ENCODE results near the gene CD59. TPM values are rescaled to one million over a fixed set of nuclear protein-coding genes. Genes with fewer than 3 reads are reported as not detected.

The CD59 gene
- total RNA-seq, 2 donors from 2014 or later: 78.1 to 147 TPM

DNA sequence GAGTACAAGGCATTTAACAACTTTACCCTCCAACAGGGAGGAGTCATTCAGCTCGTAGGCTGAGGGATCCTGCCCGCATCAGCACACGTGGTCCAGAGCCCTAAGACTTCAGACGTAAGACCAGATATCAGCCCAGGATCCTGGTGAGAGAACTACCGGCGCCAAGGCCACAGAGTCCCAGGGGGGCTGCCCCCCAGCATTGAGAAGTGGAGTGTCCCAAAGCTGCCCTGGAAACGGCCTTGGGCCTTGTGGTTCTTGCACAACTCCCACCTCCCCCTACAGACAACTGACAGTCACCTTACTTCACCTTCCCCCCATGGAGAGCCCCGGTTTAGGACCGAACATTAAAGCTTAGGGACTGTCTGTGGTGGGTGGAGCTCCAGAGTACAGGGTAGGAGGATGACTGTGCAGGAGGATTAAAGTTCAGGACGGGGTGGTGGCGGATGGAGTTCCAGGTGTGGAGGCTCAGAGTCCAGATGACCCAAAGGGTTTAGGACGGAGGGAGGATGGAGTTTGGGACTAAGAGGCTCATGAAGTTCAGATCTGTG is 36.6 kb downstream of the CD59 start:
- H3K4me3 Mint-ChIP-seq: peak overlapping the region; percentile 85
- H3K9me3 Mint-ChIP-seq: no peaks in the 10 kb centered on the region
- peak overlapping the region; percentile 40 for H3K27ac Mint-ChIP-seq
- H3K4me1 Mint-ChIP-seq: peaks cover 4% of the 10 kb centered on the region
- no peak for ATAC-seq (replicated peaks)
- H3K27me3 Mint-ChIP-seq: peaks cover 22% of the 10 kb centered on the region
- H3K36me3 Mint-ChIP-seq (ENCODE audit: low read depth): no peaks in the 10 kb centered on the region

- no peak for ATAC-seq (replicated peaks)
- no peak overlapping the region for H3K4me3 Mint-ChIP-seq
Observed at GRCh38 chr11:33698921-33699320, 37.3 kb downstream of the CD59 start.

GRCh38 chr11:33697997-33698396 is 38.2 kb downstream of the CD59 start:
- Mint-ChIP-seq H3K4me1 (peaks cover 4% of the 10 kb centered on the region), H3K9me3 (no peaks in the 10 kb centered on the region), H3K27me3 (peaks cover 22% of the 10 kb centered on the region), H3K4me3 (no peak overlapping the region), H3K36me3 (ENCODE audit: low read depth) (no peaks in the 10 kb centered on the region), H3K27ac (no peak overlapping the region)
- no peak for ATAC-seq (replicated peaks)

More at GRCh38 chr11:33698921-33699320, 37.3 kb downstream of the CD59 start:
- peaks cover 22% of the 10 kb centered on the region for H3K27me3 Mint-ChIP-seq
- peaks cover 4% of the 10 kb centered on the region for H3K4me1 Mint-ChIP-seq
- no peaks in the 10 kb centered on the region for H3K9me3 Mint-ChIP-seq
- no peaks in the 10 kb centered on the region for H3K36me3 Mint-ChIP-seq (ENCODE audit: low read depth)
- no peak overlapping the region for H3K27ac Mint-ChIP-seq

GRCh38 chr11:33696931-33697638 is 39.1 kb downstream of the CD59 start:
- no peaks in the 10 kb centered on the region for H3K36me3 Mint-ChIP-seq (ENCODE audit: low read depth)
- H3K9me3 Mint-ChIP-seq: no peaks in the 10 kb centered on the region
- no peak overlapping the region for H3K4me3 Mint-ChIP-seq
- H3K27me3 Mint-ChIP-seq: peaks cover 22% of the 10 kb centered on the region
- no peak overlapping the region for H3K27ac Mint-ChIP-seq
- H3K4me1 Mint-ChIP-seq: peaks cover 4% of the 10 kb centered on the region
- ATAC-seq (replicated peaks): no peak

- H3K4me3 Mint-ChIP-seq: no peak overlapping the region
- H3K9me3 Mint-ChIP-seq: no peaks in the 10 kb centered on the region
- H3K36me3 Mint-ChIP-seq (ENCODE audit: low read depth): no peaks in the 10 kb centered on the region
- no peak for ATAC-seq (replicated peaks)
- peaks cover 22% of the 10 kb centered on the region for H3K27me3 Mint-ChIP-seq
- peaks cover 4% of the 10 kb centered on the region for H3K4me1 Mint-ChIP-seq
- no peak overlapping the region for H3K27ac Mint-ChIP-seq
Observed at GRCh38 chr11:33696411-33696810, 39.8 kb downstream of the CD59 start.

DNA sequence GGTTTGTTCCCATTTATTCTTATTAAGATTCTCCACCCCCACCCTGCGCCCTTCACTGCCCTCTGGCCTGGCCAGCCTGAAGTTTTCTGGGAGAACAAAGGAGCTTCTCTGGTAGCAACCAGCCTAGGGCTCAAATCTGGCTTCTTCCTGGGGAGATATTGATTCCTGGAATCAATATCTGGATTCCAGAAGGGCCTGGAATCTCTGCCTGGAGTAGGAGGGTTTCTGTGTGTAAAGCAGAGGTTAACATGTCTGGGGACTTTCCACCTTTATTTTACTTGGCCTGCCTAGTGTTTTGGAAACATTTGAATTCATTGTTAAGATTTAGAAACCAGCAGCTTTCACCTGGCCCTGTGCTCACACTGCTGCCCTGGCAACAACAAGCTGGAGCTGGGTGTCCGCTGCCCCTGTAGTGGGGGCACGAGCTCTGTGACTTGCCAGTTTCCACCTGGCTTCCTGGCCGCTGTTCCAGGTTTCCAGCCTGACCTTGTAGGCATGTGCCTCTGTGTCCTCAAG is 41.1 kb downstream of the CD59 start:
- Mint-ChIP-seq H3K27me3 (peaks cover 22% of the 10 kb centered on the region), H3K9me3 (no peaks in the 10 kb centered on the region), H3K4me3 (no peak overlapping the region), H3K4me1 (peaks cover 4% of the 10 kb centered on the region), H3K36me3 (ENCODE audit: low read depth) (no peaks in the 10 kb centered on the region), H3K27ac (no peak overlapping the region)
- no peak for ATAC-seq (replicated peaks)

DNA sequence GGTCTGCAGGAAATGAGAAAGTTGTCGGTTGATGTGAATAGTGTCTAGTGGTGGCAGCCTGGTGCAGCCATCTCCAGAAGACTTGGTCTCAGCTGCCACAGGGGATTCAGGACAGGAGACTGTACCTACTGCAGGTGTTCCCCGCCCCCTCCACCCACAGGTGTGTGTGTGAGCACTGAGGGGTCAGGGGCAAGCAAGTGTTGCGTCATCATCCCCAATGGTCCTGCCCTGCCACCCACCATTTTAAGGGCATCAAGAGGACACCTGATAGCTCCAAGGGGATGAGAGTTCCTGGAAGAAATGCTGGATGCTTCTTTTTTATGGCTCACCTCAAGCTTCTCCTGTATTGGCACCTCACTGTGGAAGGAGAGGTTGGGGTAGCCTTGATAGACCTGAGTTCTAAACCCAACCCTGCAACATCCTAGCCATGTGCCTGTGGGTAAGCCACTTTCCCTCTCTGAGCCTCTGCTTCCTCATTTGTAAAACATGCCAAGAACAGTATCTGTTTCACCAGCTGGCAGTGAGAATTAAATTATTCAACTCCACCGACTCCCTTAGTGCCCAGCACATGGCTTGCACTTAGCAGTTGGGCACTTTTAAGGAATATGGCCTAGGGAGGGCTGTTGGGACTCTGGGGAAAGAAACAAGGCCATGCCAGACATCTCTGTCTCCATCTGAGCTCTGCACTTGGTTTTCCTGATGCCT is 41.7 kb downstream of the CD59 start:
- H3K27ac Mint-ChIP-seq: no peak overlapping the region
- H3K36me3 Mint-ChIP-seq (ENCODE audit: low read depth): no peaks in the 10 kb centered on the region
- no peak for ATAC-seq (replicated peaks)
- no peaks in the 10 kb centered on the region for H3K4me1 Mint-ChIP-seq
- H3K4me3 Mint-ChIP-seq: no peak overlapping the region
- H3K9me3 Mint-ChIP-seq: no peaks in the 10 kb centered on the region
- H3K27me3 Mint-ChIP-seq: peaks cover 18% of the 10 kb centered on the region

GRCh38 chr11:33692541-33692940 is 43.7 kb downstream of the CD59 start:
- ATAC-seq (replicated peaks): no peak
- Mint-ChIP-seq H3K4me3 (no peak overlapping the region), H3K4me1 (no peaks in the 10 kb centered on the region), H3K36me3 (ENCODE audit: low read depth) (no peaks in the 10 kb centered on the region), H3K27ac (no peak overlapping the region), H3K27me3 (peaks cover 16% of the 10 kb centered on the region), H3K9me3 (no peaks in the 10 kb centered on the region)

DNA sequence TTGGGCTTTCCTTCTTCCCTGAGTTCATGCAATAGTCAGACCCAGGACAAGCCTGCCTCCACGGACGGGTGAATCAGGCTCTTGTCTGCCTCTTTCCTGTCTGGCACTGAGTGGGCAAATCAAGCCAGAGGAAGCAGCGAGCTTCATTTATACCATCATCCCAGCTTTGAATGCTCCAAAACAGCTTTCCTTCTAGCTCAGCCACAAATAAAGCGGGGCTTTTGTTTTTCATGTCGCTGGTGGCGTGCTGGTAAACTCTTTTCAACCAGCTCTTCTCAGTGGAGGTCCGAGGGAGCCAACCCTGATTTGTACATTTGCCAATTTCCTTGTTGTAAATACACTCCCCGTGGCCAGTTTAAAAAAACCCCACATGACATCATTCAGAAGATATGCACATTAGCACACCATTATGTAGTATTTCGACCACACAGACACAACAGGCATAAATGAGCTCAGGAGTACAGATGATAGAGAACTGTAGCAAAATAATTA is 44.2 kb downstream of the CD59 start:
- Mint-ChIP-seq H3K4me1 (no peaks in the 10 kb centered on the region), H3K9me3 (no peaks in the 10 kb centered on the region), H3K27ac (no peak overlapping the region), H3K27me3 (peaks cover 13% of the 10 kb centered on the region), H3K36me3 (ENCODE audit: low read depth) (no peaks in the 10 kb centered on the region), H3K4me3 (no peak overlapping the region)
- ATAC-seq (replicated peaks): no peak

DNA sequence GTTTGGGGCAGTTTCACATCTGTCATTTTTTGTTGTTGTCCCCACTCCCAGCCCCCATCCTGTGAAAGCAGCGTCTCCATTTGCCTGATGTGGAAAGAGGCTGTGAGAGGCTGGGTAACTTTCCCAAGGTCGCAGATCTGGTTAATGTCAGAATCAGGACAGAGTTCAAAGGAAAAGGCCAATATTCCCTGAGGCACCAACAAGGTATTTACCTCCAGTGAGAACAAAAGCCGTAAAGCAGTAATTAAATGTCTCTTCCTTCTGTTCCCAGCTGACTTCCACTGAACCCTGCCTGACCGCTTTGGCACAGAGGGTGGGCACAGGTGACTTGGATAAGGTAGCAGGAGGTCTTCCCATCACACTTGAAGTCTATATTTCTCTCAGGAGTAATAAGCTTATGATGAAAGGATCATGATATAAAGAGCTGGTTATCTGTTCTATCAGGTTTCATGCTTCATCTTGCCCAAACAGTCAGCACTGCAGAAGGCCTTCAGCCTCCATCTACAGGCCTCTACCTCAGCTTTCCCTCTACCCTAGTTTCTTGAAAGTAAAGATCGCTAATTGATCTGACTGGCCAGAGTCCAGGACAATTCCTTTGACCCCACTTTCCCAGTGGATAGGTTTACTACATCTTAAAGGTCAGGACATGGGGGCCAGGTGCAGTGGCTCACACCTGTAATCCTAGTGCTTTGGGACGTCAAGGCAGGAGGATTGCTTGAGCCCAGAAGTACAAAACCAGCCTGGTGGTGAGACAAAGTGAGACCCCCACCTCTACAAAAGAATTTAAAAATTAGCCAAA is 45.0 kb downstream of the CD59 start:
- Mint-ChIP-seq H3K9me3 (no peaks in the 10 kb centered on the region), H3K4me3 (peak overlapping the region; percentile 4), H3K4me1 (no peaks in the 10 kb centered on the region), H3K36me3 (ENCODE audit: low read depth) (no peaks in the 10 kb centered on the region), H3K27me3 (peaks cover 6% of the 10 kb centered on the region), H3K27ac (peak overlapping the region; percentile 1)
- ATAC-seq (replicated peaks): no peak

GRCh38 chr11:33690290-33691065 is 45.7 kb downstream of the CD59 start:
- ATAC-seq (replicated peaks): peak; percentile 85
- H3K27ac Mint-ChIP-seq: peak overlapping the region; percentile 1
- no peaks in the 10 kb centered on the region for H3K9me3 Mint-ChIP-seq
- no peaks in the 10 kb centered on the region for H3K36me3 Mint-ChIP-seq (ENCODE audit: low read depth)
- H3K27me3 Mint-ChIP-seq: peaks cover 3% of the 10 kb centered on the region
- H3K4me1 Mint-ChIP-seq: no peaks in the 10 kb centered on the region
- peak overlapping the region; percentile 4 for H3K4me3 Mint-ChIP-seq

DNA sequence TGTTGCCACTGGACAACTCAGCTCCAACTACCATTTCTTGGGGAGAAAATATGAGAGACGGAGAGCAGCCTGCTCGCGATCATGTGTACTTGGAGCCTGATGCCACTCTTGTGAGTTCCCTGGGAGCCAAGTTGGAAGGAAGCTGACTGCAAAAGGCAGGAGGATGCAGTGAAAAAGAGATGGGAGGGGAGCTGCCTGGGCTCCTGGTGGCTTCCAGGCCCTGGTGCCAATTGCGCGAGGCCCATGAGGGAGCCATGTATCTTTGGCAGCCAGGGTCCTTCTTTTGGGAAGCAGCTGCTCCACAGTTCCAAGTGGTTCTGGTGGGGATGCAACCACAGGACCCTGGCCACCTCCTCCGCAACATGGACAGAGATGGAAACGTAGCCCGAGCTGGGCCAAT is 46.7 kb downstream of the CD59 start:
- H3K4me3 Mint-ChIP-seq: no peak overlapping the region
- peak overlapping the region; percentile 49 for H3K27ac Mint-ChIP-seq
- no peak for ATAC-seq (replicated peaks)
- peaks cover 6% of the 10 kb centered on the region for H3K27me3 Mint-ChIP-seq
- H3K9me3 Mint-ChIP-seq: no peaks in the 10 kb centered on the region
- no peaks in the 10 kb centered on the region for H3K4me1 Mint-ChIP-seq
- H3K36me3 Mint-ChIP-seq (ENCODE audit: low read depth): no peaks in the 10 kb centered on the region

GRCh38 chr11:33689085-33689484 is 47.1 kb downstream of the CD59 start:
- no peak for ATAC-seq (replicated peaks)
- H3K36me3 Mint-ChIP-seq (ENCODE audit: low read depth): no peaks in the 10 kb centered on the region
- H3K4me3 Mint-ChIP-seq: no peak overlapping the region
- H3K27ac Mint-ChIP-seq: peak overlapping the region; percentile 49
- no peaks in the 10 kb centered on the region for H3K4me1 Mint-ChIP-seq
- no peaks in the 10 kb centered on the region for H3K9me3 Mint-ChIP-seq
- peaks cover 10% of the 10 kb centered on the region for H3K27me3 Mint-ChIP-seq

Measured in activated T-helper 17 cell treated with anti-CD3 and anti-CD28 coated beads, Interleukin-2, amount 50 U/mL, for 72 hours (primary cell).